Thyroid gland (tissue), 4 donors: ENCODE results near the gene SMARCD2. TPM values are rescaled to one million over a fixed set of nuclear protein-coding genes. Genes with fewer than 3 reads are reported as not detected.

Experiments
- DNase-seq, 2 donors: peaks; one replicate each; pipeline ENCODE4 v3.0.0-alpha.2; 2019
- H3K27ac ChIP-seq, 3 donors: fragments of 200-600 bp; sonication (generic); 1 replicate in 2 of 3; 2 replicates in 1 of 3; pipeline ENCODE4 v1.5.1; 2016 to 2019; ENCODE audit warnings: mild to moderate bottlenecking in 1 of 3, moderate library complexity in 1 of 3
- H3K27me3 ChIP-seq: fragments of 200-600 bp; sonication (generic); one replicate; pipeline ENCODE4 v1.5.1; 2019
- H3K36me3 ChIP-seq, 2 donors: fragments of 200-600 bp; sonication (generic); one replicate each; pipeline ENCODE4 v1.5.1; 2016 to 2019
- H3K4me1 ChIP-seq, 2 donors: fragments of 200-600 bp; sonication (generic); one replicate each; pipeline ENCODE4 v1.5.1; 2017 to 2019
- H3K4me3 ChIP-seq, 3 donors: fragments of 200-600 bp; sonication (generic); replicated peaks in 1 of 3; 1 replicate in 2 of 3; 2 replicates in 1 of 3; pipeline ENCODE4 v1.5.1; 2016; ENCODE audit warnings: mild to moderate bottlenecking in 1 of 3
- H3K9me3 ChIP-seq: fragments of 200-600 bp; sonication (generic); one replicate; pipeline ENCODE4 v1.5.1; 2017
- POLR2A ChIP-seq, 2 donors: fragments of 450-650 bp; IDR thresholded peaks; one replicate each; pipeline ENCODE4 v1.6.1; 2017; ENCODE audit warnings: antibody characterized with exemption in 2 of 2, mild to moderate bottlenecking in 2 of 2, moderate library complexity in 1 of 2
- WGBS, 2 donors: methylation state at CpG; one replicate each; pipeline ENCODE4 v1.1.5; 2017; 5-methylcytosine and 5-hydroxymethylcytosine counted together
- intact Hi-C: fragments of 100-400 bp; cut with DNase I; formaldehyde crosslinking; loops from one replicate; pipeline ENCODE4 v1.15.1; 2023
- small RNA-seq: library from RNA; depleted of rRNA; stranded (forward); fragments of <200 nt; gene quantifications from one replicate; pipeline ENCODE3, GENCODE V24; 2016
- total RNA-seq, 4 donors: library from RNA; depleted of rRNA; stranded (reverse); fragments of >200 nt; gene quantifications; one replicate each; pipeline ENCODE4 v1.2.3, GENCODE V29; 2016
- TF ChIP-seq, protein P1 (sequence below), 6 experiments: fragments of 200-600 bp in 3 of 6; fragments of 450-650 bp in 3 of 6; sonication (generic) in 3 of 6; IDR thresholded peaks; one replicate each; pipeline ENCODE4 v1.5.1; 2016 to 2019; ENCODE audit warnings: antibody characterized with exemption in 6 of 6, mild to moderate bottlenecking in 2 of 6, inconsistent platforms in 1 of 6, moderate library complexity in 1 of 6

SMARCD2 gene
- total RNA-seq, 4 donors from 2014 or later, result 75.0 to 101 (median 90.4) TPM

DNA sequence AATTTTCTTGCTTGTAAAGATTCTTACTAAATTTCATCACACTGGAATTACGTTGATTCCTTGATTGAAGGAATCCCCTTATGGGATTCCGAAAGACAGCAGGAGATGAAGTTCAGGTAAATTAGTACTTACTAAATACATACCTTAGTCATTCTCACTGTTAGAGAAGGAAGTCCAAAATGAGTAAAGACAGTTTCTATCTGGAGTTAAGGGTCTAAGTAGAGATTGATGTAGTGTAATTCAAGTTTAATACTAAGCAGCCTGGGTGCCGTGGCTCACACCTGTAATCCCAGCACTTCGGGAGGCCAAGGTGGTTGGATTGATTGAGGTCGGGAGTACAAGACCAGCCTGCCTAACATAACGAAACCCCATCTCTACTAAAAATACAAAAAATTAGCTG is 59.0 kb downstream of the SMARCD2 start:
- no peak overlapping the region for H3K27ac ChIP-seq
- no peak for TF ChIP-seq POLR2A (IDR thresholded peaks at IDR 0.05)
- TF ChIP-seq, protein P1, sequence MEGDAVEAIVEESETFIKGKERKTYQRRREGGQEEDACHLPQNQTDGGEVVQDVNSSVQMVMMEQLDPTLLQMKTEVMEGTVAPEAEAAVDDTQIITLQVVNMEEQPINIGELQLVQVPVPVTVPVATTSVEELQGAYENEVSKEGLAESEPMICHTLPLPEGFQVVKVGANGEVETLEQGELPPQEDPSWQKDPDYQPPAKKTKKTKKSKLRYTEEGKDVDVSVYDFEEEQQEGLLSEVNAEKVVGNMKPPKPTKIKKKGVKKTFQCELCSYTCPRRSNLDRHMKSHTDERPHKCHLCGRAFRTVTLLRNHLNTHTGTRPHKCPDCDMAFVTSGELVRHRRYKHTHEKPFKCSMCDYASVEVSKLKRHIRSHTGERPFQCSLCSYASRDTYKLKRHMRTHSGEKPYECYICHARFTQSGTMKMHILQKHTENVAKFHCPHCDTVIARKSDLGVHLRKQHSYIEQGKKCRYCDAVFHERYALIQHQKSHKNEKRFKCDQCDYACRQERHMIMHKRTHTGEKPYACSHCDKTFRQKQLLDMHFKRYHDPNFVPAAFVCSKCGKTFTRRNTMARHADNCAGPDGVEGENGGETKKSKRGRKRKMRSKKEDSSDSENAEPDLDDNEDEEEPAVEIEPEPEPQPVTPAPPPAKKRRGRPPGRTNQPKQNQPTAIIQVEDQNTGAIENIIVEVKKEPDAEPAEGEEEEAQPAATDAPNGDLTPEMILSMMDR (IDR thresholded peaks at IDR 0.05), result no peak
- no peaks in the 10 kb centered on the region for H3K9me3 ChIP-seq
- intact Hi-C loops, result no loop called here
- DNase-seq, result no peak
- no peaks in the 10 kb centered on the region for H3K27me3 ChIP-seq
- H3K36me3 ChIP-seq, result peaks cover 0 to 16% of the 10 kb centered on the region in 2 donors
- 82 to 84% methylated on average over 6 of the region's 6 CpGs for WGBS, 2 donors
- no peak overlapping the region for H3K4me3 ChIP-seq
- peaks cover 0 to 7% of the 10 kb centered on the region in 2 donors for H3K4me1 ChIP-seq

Small RNA genes lying within 50 kb of the gene (small RNA-seq; reads per million reads assigned to genes)
- not detected for gene AC040958.1

Other genes with a start within 250 kb of the SMARCD2 start
- 10 to 100 TPM; 15.3 to 17.1 (median 16.0) TPM for gene TACO1, start 241.8 kb downstream of the SMARCD2 start, total RNA-seq
- 10 to 100 TPM; 38.6 to 68.0 (median 43.8) TPM for gene MAP3K3, start 220.3 kb downstream of the SMARCD2 start, total RNA-seq
- 10 to 100 TPM in 1 of 4 donors, 1 to 10 TPM in 3; 3.9 to 10.7 (median 7.2) TPM for gene LIMD2, start 142.6 kb downstream of the SMARCD2 start, total RNA-seq
- gene STRADA, start 100.9 kb downstream of the SMARCD2 start, total RNA-seq, result 10 to 100 TPM; 28.6 to 44.6 (median 32.2) TPM
- 100 to 1,000 TPM in 1 of 4 donors, 10 to 100 TPM in 3; 69.4 to 120 (median 85.1) TPM for gene CCDC47, start 69.1 kb downstream of the SMARCD2 start, total RNA-seq
- gene DDX42, start 68.5 kb downstream of the SMARCD2 start, total RNA-seq, result 100 to 1,000 TPM in 1 of 4 donors, 10 to 100 TPM in 3; 76.3 to 138 (median 89.1) TPM
- gene PSMC5, start 15.3 kb downstream of the SMARCD2 start, total RNA-seq, result 10 to 100 TPM; 79.1 to 98.3 (median 86.4) TPM
- 10 to 100 TPM; 37.8 to 64.7 (median 47.2) TPM for gene FTSJ3, start 15.0 kb downstream of the SMARCD2 start, total RNA-seq
- gene CSH2, start 31.0 kb upstream of the SMARCD2 start, total RNA-seq, result not detected
- not detected for gene GH2, start 39.3 kb upstream of the SMARCD2 start, total RNA-seq
- gene CSH1, start 53.9 kb upstream of the SMARCD2 start, total RNA-seq, result not detected
- gene CSHL1, start 68.6 kb upstream of the SMARCD2 start, total RNA-seq, result not detected
- gene GH1, start 76.2 kb upstream of the SMARCD2 start, total RNA-seq, result not detected
- gene CD79B, start 89.6 kb upstream of the SMARCD2 start, total RNA-seq, result 1 to 10 TPM in 2 of 4 donors, not detected in 2; 1.3 to 1.8 TPM
- gene SCN4A, start 130.2 kb upstream of the SMARCD2 start, total RNA-seq, result 1 to 10 TPM; 2.4 to 7.1 (median 4.0) TPM
- 1 to 10 TPM; 1.7 to 5.6 (median 4.2) TPM for gene PRR29, start 155.7 kb upstream of the SMARCD2 start, total RNA-seq
- gene ICAM2, start 177.9 kb upstream of the SMARCD2 start, total RNA-seq, result 10 to 100 TPM; 20.3 to 41.8 (median 30.6) TPM